ENCODE data around the gene APOB. TPM values are rescaled to one million over a fixed set of nuclear protein-coding genes. Genes with fewer than 3 reads are reported as not detected.

APOB gene
- total and polyA plus RNA-seq, 2 of the 13 experiments (the other 11 are each of a cell fraction or from before 2014, with no cell fraction given) = 1,569 to 2,515 TPM

- TF ChIP-seq HNRNPH1 (optimal IDR thresholded peaks at IDR 0.05; ENCODE audit: low read depth, low read length) = no peak
- TF ChIP-seq FOXP1 (IDR thresholded peaks at IDR 0.05) = no peak
- TF ChIP-seq FOXP1 (CRISPR knock-in tag; IDR thresholded peaks at IDR 0.05) = no peak
- no peak for TF ChIP-seq ZNF563 (CRISPR knock-in tag; IDR thresholded peaks at IDR 0.05)
- no peak for TF ChIP-seq NR3C1 (CRISPR knock-in tag; IDR thresholded peaks at IDR 0.05)
- no peak for TF ChIP-seq STAT5B (CRISPR knock-in tag; IDR thresholded peaks at IDR 0.05)
- no peak for TF ChIP-seq MZF1 (CRISPR knock-in tag; IDR thresholded peaks at IDR 0.05; ENCODE audit: borderline replicate concordance)
- no peak for TF ChIP-seq NFYC (CRISPR knock-in tag; IDR thresholded peaks at IDR 0.05)
- TF ChIP-seq ZNF556 (CRISPR knock-in tag; IDR thresholded peaks at IDR 0.05; ENCODE audit: borderline replicate concordance) = no peak
- no peak for TF ChIP-seq ZNF451 (CRISPR knock-in tag; IDR thresholded peaks at IDR 0.05)
- TF ChIP-seq ZNF619 (CRISPR knock-in tag; IDR thresholded peaks at IDR 0.05) = peak; percentile 67; the same call in 1 of the 2 replicates
- no peak for TF ChIP-seq EHMT2 (IDR thresholded peaks at IDR 0.05; ENCODE audit: borderline replicate concordance, low read depth, low read length)
- no peak for TF ChIP-seq NFRKB (IDR thresholded peaks at IDR 0.05)
- TF ChIP-seq, protein P1, sequence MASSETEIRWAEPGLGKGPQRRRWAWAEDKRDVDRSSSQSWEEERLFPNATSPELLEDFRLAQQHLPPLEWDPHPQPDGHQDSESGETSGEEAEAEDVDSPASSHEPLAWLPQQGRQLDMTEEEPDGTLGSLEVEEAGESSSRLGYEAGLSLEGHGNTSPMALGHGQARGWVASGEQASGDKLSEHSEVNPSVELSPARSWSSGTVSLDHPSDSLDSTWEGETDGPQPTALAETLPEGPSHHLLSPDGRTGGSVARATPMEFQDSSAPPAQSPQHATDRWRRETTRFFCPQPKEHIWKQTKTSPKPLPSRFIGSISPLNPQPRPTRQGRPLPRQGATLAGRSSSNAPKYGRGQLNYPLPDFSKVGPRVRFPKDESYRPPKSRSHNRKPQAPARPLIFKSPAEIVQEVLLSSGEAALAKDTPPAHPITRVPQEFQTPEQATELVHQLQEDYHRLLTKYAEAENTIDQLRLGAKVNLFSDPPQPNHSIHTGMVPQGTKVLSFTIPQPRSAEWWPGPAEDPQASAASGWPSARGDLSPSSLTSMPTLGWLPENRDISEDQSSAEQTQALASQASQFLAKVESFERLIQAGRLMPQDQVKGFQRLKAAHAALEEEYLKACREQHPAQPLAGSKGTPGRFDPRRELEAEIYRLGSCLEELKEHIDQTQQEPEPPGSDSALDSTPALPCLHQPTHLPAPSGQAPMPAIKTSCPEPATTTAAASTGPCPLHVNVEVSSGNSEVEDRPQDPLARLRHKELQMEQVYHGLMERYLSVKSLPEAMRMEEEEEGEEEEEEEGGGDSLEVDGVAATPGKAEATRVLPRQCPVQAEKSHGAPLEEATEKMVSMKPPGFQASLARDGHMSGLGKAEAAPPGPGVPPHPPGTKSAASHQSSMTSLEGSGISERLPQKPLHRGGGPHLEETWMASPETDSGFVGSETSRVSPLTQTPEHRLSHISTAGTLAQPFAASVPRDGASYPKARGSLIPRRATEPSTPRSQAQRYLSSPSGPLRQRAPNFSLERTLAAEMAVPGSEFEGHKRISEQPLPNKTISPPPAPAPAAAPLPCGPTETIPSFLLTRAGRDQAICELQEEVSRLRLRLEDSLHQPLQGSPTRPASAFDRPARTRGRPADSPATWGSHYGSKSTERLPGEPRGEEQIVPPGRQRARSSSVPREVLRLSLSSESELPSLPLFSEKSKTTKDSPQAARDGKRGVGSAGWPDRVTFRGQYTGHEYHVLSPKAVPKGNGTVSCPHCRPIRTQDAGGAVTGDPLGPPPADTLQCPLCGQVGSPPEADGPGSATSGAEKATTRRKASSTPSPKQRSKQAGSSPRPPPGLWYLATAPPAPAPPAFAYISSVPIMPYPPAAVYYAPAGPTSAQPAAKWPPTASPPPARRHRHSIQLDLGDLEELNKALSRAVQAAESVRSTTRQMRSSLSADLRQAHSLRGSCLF (CRISPR knock-in tag; IDR thresholded peaks at IDR 0.05; ENCODE audit: borderline replicate concordance) = no peak
- no peak for TF ChIP-seq MXD1 (CRISPR knock-in tag; IDR thresholded peaks at IDR 0.05)
- no peak for TF ChIP-seq ZNF513 (CRISPR knock-in tag; conservative IDR thresholded peaks at IDR 0.05)
- TF ChIP-seq, protein P2, sequence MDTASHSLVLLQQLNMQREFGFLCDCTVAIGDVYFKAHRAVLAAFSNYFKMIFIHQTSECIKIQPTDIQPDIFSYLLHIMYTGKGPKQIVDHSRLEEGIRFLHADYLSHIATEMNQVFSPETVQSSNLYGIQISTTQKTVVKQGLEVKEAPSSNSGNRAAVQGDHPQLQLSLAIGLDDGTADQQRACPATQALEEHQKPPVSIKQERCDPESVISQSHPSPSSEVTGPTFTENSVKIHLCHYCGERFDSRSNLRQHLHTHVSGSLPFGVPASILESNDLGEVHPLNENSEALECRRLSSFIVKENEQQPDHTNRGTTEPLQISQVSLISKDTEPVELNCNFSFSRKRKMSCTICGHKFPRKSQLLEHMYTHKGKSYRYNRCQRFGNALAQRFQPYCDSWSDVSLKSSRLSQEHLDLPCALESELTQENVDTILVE (CRISPR knock-in tag; IDR thresholded peaks at IDR 0.05) = no peak
- TF ChIP-seq ZNF704 (CRISPR knock-in tag; IDR thresholded peaks at IDR 0.05; ENCODE audit: borderline replicate concordance) = no peak
- TF ChIP-seq ZNF652 (CRISPR knock-in tag; IDR thresholded peaks at IDR 0.05; ENCODE audit: borderline replicate concordance, low read depth) = no peak
- TF ChIP-seq SIX4 (CRISPR knock-in tag; IDR thresholded peaks at IDR 0.05) = no peak
- peak; percentile 49; the same call in 1 of the 2 replicates for TF ChIP-seq ZSCAN25 (CRISPR knock-in tag; IDR thresholded peaks at IDR 0.05)
- no peak for TF ChIP-seq GTF3A (CRISPR knock-in tag; conservative IDR thresholded peaks at IDR 0.05)
- TF ChIP-seq RFXAP (CRISPR knock-in tag; IDR thresholded peaks at IDR 0.05; ENCODE audit: borderline replicate concordance) = no peak
Measured at GRCh38 chr2:21072477-21073242, 28.8 kb upstream of the APOB start (continued).

Measured in HepG2 (cell line).